K562 (cell line): ENCODE data around the gene ADAM19. TPM values are rescaled to one million over a fixed set of nuclear protein-coding genes. Genes with fewer than 3 reads are reported as not detected.

Source experiments
- C11orf30 ChIP-seq: fragments of 450-650 bp; IDR thresholded peaks from 2 replicates; pipeline ENCODE4 v1.6.1; 2016; ENCODE audit warnings: low read depth, mild to moderate bottlenecking
- CEBPB ChIP-seq: fragments of 450-650 bp; IDR thresholded peaks from 2 replicates; pipeline ENCODE4 v1.6.1; 2016; ENCODE audit warnings: missing genetic modification characterization, missing compliant biosample characterization
- CREB1 ChIP-seq, 2 experiments: sonication (generic) in 1 of 2; formaldehyde crosslinking in 1 of 2; IDR thresholded peaks; 2 replicates each; pipeline versions ENCODE4 v1.6.1 to v1.8.0; 2012 to 2022; ENCODE audit warnings: inconsistent platforms in 1 of 2, mild to moderate bottlenecking in 1 of 2, missing genetic modification reagents in 1 of 2, moderate library complexity in 1 of 2
- CSDE1 ChIP-seq, 2 experiments: fragments of 450-650 bp; IDR thresholded peaks; 2 replicates each; pipeline ENCODE4 v1.6.1; 2016; ENCODE audit warnings: mild to moderate bottlenecking in 1 of 2
- HDAC2 ChIP-seq: fragments of 450-650 bp; IDR thresholded peaks from 2 replicates; pipeline ENCODE4 v1.6.1; 2016; ENCODE audit warnings: mild to moderate bottlenecking
- LEF1 ChIP-seq: fragments of 450-650 bp; IDR thresholded peaks from 2 replicates; pipeline ENCODE4 v1.6.1; 2016; ENCODE audit warnings: mild to moderate bottlenecking
- NFE2 ChIP-seq: IDR thresholded peaks from 2 replicates; pipeline ENCODE4 v1.6.1; 2014; ENCODE audit warnings: antibody characterized with exemption, low read depth
- NR2C2 ChIP-seq, 2 experiments: fragments of 200-800 bp in 1 of 2; sonication (Bioruptor generic) in 1 of 2; sonication (generic) in 1 of 2; formaldehyde crosslinking in 1 of 2; IDR thresholded peaks; 2 replicates each; pipeline versions ENCODE4 v1.6.1 to v1.8.0; 2016 to 2022; ENCODE audit warnings: mild to moderate bottlenecking in 1 of 2, missing compliant biosample characterization in 1 of 2, missing genetic modification characterization in 1 of 2, missing genetic modification reagents in 1 of 2
- SMARCE1 ChIP-seq: fragments of 450-650 bp; IDR thresholded peaks from 2 replicates; pipeline ENCODE4 v1.7.1; 2016; ENCODE audit warnings: mild to moderate bottlenecking
- ZBTB1 ChIP-seq: sonication (generic); formaldehyde crosslinking; IDR thresholded peaks from 2 replicates; pipeline ENCODE4 v1.8.1; 2023; ENCODE audit warnings: missing genetic modification reagents, low read depth, mild to moderate bottlenecking, borderline replicate concordance
- polyA plus RNA-seq, 8 experiments: library from polyadenylated mRNA; depleted of rRNA in 4 of 8; stranded (reverse) in 5 of 8; unstranded in 3 of 8; fragments of >200 nt; fragmentation: Nextera tagmentation in 2 of 8; fragmentation: Illumina TruSeq in 1 of 8; extraction: Ambion mirVana in 2 of 8; extraction: Trizol in 1 of 8; gene quantifications; 2 replicates each; pipeline versions ENCODE4 v1.2.1 to v1.2.3, GENCODE V29; 2011 to 2014; ENCODE audit warnings: inconsistent platforms in 1 of 8, missing spikeins in 1 of 8
- total RNA-seq, 7 experiments: library from RNA; depleted of rRNA in 6 of 7; stranded (reverse); fragments of >200 nt in 6 of 7; fragmentation: Illumina TruSeq in 2 of 7; extraction: Trizol in 2 of 7; gene quantifications; 2 replicates each; pipeline versions ENCODE4 v1.2.1 to v1.2.3, GENCODE V29; 2011 to 2021; ENCODE audit warnings: low replicate concordance in 1 of 7
- TF ChIP-seq, protein P1 (sequence below): fragments of 450-650 bp; IDR thresholded peaks from 2 replicates; pipeline ENCODE4 v1.7.1; 2018; ENCODE audit warnings: mild to moderate bottlenecking, low read depth; ENCODE audit not compliant: partially characterized antibody
- TF ChIP-seq, protein P2 (sequence below), 2 experiments: fragments of 450-650 bp; IDR thresholded peaks; 2 replicates each; pipeline ENCODE4 v1.6.1; 2016; ENCODE audit warnings: mild to moderate bottlenecking in 2 of 2, borderline replicate concordance in 1 of 2, low read depth in 1 of 2, moderate library complexity in 1 of 2
- TF ChIP-seq, protein P3 (sequence below): IDR thresholded peaks from 2 replicates; pipeline ENCODE4 v1.6.1; 2014; ENCODE audit warnings: antibody characterized with exemption

ADAM19 gene
- total and polyA plus RNA-seq, 9 of the 15 experiments (the other 6 are each of a cell fraction or from before 2014, with no cell fraction given) = 0.11 to 1.1 (median 0.43) TPM

DNA sequence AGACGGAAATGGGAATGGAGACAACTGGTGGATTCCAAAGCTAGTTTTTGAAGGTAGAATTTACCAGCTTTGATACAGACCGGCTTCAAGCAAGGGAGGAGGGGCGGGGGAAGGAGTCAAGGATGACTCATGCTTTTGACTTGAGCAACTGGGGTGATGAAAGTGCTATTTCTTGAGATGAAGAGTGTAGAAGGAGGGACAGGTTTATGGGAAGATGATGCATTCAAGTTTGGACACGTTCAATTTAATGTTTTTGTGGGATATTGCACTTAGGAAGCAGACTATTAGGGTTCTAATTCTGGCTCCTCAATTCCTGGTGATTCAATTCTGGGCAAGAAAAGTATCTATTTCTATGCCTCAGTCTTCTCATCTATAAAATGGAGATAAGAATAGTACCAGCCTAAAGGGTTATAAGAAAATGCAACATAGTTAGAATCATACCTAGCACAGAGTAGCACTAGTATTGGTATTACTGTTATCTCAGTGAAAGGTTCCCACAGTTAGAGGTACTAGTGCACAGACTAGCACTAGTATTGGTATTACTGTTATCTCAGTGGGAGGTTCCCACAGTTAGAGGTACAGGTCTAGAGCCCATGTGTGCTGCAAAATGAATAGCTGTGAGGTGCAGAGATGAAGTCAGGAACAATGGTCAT, 110.9 kb downstream of the ADAM19 start (continued):
- TF ChIP-seq CREB1 (IDR thresholded peaks at IDR 0.05) = no peak
- no peak for TF ChIP-seq CREB1 (CRISPR knock-in tag; IDR thresholded peaks at IDR 0.05)
- TF ChIP-seq C11orf30 = peak; percentile 85
- TF ChIP-seq, protein P1, sequence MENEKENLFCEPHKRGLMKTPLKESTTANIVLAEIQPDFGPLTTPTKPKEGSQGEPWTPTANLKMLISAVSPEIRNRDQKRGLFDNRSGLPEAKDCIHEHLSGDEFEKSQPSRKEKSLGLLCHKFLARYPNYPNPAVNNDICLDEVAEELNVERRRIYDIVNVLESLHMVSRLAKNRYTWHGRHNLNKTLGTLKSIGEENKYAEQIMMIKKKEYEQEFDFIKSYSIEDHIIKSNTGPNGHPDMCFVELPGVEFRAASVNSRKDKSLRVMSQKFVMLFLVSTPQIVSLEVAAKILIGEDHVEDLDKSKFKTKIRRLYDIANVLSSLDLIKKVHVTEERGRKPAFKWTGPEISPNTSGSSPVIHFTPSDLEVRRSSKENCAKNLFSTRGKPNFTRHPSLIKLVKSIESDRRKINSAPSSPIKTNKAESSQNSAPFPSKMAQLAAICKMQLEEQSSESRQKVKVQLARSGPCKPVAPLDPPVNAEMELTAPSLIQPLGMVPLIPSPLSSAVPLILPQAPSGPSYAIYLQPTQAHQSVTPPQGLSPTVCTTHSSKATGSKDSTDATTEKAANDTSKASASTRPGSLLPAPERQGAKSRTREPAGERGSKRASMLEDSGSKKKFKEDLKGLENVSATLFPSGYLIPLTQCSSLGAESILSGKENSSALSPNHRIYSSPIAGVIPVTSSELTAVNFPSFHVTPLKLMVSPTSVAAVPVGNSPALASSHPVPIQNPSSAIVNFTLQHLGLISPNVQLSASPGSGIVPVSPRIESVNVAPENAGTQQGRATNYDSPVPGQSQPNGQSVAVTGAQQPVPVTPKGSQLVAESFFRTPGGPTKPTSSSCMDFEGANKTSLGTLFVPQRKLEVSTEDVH = peak; percentile 25
- TF ChIP-seq CEBPB (tag) = peak; percentile 97
- no peak for TF ChIP-seq NR2C2 (CRISPR knock-in tag; IDR thresholded peaks at IDR 0.05)
- TF ChIP-seq NR2C2 (tag; IDR thresholded peaks at IDR 0.05) = 0 out of 2 replicates have a peak, but pooled peaks have one; percentile 2
- TF ChIP-seq, protein P2, sequence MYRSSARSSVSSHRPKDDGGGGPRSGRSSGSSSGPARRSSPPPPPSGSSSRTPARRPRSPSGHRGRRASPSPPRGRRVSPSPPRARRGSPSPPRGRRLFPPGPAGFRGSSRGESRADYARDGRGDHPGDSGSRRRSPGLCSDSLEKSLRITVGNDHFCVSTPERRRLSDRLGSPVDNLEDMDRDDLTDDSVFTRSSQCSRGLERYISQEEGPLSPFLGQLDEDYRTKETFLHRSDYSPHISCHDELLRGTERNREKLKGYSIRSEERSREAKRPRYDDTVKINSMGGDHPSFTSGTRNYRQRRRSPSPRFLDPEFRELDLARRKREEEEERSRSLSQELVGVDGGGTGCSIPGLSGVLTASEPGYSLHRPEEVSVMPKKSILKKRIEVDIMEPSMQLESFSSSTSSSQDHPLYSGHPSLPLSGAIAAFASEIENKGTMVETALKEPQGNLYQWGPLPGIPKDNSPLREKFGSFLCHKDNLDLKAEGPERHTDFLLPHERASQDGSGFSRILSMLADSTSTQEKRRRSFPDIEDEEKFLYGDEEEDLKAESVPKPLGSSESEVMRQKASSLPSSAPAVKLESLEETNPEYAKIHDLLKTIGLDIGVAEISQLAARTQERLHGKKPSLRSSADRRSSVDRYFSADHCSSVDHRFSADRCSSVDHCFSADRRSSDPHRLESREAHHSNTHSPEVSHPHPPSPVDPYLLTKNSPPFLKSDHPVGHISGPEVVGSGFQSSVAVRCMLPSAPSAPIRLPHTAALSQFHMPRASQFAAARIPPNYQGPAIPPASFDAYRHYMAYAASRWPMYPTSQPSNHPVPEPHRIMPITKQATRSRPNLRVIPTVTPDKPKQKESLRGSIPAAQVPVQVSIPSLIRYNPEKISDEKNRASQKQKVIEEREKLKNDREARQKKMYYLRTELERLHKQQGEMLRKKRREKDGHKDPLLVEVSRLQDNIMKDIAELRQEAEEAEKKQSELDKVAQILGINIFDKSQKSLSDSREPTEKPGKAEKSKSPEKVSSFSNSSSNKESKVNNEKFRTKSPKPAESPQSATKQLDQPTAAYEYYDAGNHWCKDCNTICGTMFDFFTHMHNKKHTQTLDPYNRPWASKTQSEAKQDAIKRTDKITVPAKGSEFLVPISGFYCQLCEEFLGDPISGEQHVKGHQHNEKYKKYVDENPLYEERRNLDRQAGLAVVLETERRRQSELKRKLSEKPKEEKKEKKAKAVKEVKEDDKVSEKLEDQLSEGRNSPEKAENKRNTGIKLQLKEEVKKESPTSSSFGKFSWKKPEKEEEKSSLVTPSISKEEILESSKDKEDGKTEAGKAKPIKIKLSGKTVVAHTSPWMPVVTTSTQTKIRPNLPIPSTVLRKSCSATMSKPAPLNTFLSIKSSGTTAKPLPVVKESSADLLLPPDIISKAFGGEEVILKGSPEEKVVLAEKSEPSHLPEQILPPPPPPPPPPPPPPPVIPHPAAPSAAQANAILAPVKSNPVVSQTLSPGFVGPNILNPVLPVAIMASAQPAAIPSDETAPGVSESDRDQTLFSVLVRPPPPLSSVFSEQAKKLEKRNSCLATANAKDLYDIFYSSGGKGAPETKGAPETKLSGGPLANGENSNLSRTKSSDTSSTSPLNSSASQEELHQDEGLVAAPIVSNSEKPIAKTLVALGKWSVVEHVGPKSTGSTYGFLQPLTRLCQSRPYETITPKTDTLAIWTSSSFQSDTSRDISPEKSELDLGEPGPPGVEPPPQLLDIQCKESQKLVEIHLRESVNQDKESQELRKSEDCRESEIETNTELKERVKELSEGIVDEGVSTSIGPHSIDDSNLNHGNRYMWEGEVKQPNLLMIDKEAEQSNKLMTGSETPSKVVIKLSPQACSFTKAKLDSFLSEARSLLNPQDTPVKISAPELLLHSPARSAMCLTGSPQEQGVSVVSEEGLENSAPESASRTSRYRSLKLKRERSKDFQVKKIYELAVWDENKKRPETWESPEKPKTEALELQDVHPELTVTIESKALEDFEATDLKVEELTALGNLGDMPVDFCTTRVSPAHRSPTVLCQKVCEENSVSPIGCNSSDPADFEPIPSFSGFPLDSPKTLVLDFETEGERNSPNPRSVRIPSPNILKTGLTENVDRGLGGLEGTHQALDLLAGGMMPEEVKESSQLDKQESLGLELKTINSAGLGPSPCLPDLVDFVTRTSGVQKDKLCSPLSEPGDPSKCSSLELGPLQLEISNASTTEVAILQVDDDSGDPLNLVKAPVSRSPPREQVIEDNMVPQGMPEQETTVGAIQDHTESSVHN (IDR thresholded peaks at IDR 0.05; ENCODE audit: borderline replicate concordance in 1 of 2, low read depth in 1 of 2) = peak in 1 of 2 experiments; percentile 50; a peak in 1 of 4 replicates
- no peak for TF ChIP-seq CSDE1 (IDR thresholded peaks at IDR 0.05)
- peak; percentile 82; the same call in 1 of the 2 replicates for TF ChIP-seq SMARCE1
- TF ChIP-seq, protein P3, sequence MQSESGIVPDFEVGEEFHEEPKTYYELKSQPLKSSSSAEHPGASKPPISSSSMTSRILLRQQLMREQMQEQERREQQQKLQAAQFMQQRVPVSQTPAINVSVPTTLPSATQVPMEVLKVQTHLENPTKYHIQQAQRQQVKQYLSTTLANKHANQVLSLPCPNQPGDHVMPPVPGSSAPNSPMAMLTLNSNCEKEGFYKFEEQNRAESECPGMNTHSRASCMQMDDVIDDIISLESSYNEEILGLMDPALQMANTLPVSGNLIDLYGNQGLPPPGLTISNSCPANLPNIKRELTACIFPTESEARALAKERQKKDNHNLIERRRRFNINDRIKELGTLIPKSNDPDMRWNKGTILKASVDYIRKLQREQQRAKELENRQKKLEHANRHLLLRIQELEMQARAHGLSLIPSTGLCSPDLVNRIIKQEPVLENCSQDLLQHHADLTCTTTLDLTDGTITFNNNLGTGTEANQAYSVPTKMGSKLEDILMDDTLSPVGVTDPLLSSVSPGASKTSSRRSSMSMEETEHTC = no peak
- peak; percentile 42; the same call in 1 of the 2 replicates for TF ChIP-seq LEF1
- TF ChIP-seq HDAC2 = peak; percentile 94
- TF ChIP-seq NFE2 = peak; percentile 82
- no peak for TF ChIP-seq ZBTB1
- TF ChIP-seq, all 486 proteins: peak for 46
